Stromal cell of bone marrow (primary cell): ENCODE results near the gene GNMT.
"Not testable (repeated sequence)": the region's sequence is repeated elsewhere in the genome, so short reads cannot be mapped to it uniquely, and the experiment has no call there.

Source experiments
- DNase-seq: peaks from one replicate; pipeline ENCODE4 v3.0.0-alpha.2; 2012; ENCODE audit warnings: low read depth

Gene GNMT

GRCh38 chr6:42941356-42941755 is 19.2 kb upstream of the GNMT start:
- not testable (repeated sequence) for DNase-seq

GRCh38 chr6:42942444-42942843 is 18.1 kb upstream of the GNMT start:
- DNase-seq: no peak

- DNase-seq: no peak
Measured at GRCh38 chr6:42947950-42948349, 12.6 kb upstream of the GNMT start.

GRCh38 chr6:42952389-42952788 is 8.2 kb upstream of the GNMT start:
- DNase-seq: no peak

GRCh38 chr6:42954405-42954804 is 6.1 kb upstream of the GNMT start:
- DNase-seq: not testable (repeated sequence)

GRCh38 chr6:42958125-42958524 is 2.4 kb upstream of the GNMT start:
- DNase-seq: no peak

- no peak for DNase-seq
Measured at GRCh38 chr6:42959917-42960242, 674 bp upstream of the GNMT start.

- DNase-seq: no peak
Measured at GRCh38 chr6:42961020-42961470, 491 bp downstream of the GNMT start.

- no peak for DNase-seq
Measured at GRCh38 chr6:42962096-42962495, 1.5 kb downstream of the GNMT start.

GRCh38 chr6:42962502-42963178 is 2.1 kb downstream of the GNMT start:
- no peak for DNase-seq

GRCh38 chr6:42963179-42963854 is 2.8 kb downstream of the GNMT start:
- no peak for DNase-seq

GRCh38 chr6:42963855-42964605 is 3.5 kb downstream of the GNMT start:
- DNase-seq: no peak

- DNase-seq: no peak
Measured at GRCh38 chr6:42966571-42966970, 6.0 kb downstream of the GNMT start.

GRCh38 chr6:42967228-42967627 is 6.7 kb downstream of the GNMT start:
- no peak for DNase-seq

- no peak for DNase-seq
Measured at GRCh38 chr6:42968126-42968701, 7.7 kb downstream of the GNMT start.

GRCh38 chr6:42968783-42969182 is 8.2 kb downstream of the GNMT start:
- DNase-seq: no peak

- no peak for DNase-seq
Measured at GRCh38 chr6:42969431-42969830, 8.9 kb downstream of the GNMT start.

GRCh38 chr6:42969934-42970333 is 9.4 kb downstream of the GNMT start:
- DNase-seq: no peak

- no peak for DNase-seq
Measured at GRCh38 chr6:42970871-42971612, 10.5 kb downstream of the GNMT start.

GRCh38 chr6:42971746-42972327 is 11.3 kb downstream of the GNMT start:
- no peak for DNase-seq

GRCh38 chr6:42973926-42974325 is 13.4 kb downstream of the GNMT start:
- no peak for DNase-seq
